D721Med (cell line): ENCODE data around the gene SNTG2.

ENCODE experiments used
- DNase-seq: peaks from one replicate; pipeline ENCODE4 v3.0.0; 2011; ENCODE audit warnings: low spot score; ENCODE audit not compliant: insufficient read length
- FAIRE-seq: peaks from 2 replicates; lab custom pipeline; 2011; peaks lifted over from hg19 to GRCh38; lab: Jason Lieb, UNC
- TF ChIP-seq, protein P1 (sequence below): IDR thresholded peaks from 2 replicates; pipeline ENCODE4 v1.5.1; 2012; ENCODE audit warnings: mild to moderate bottlenecking, control low read depth; ENCODE audit not compliant: insufficient read depth; ENCODE audit errors: missing control alignments

Gene SNTG2

DNA sequence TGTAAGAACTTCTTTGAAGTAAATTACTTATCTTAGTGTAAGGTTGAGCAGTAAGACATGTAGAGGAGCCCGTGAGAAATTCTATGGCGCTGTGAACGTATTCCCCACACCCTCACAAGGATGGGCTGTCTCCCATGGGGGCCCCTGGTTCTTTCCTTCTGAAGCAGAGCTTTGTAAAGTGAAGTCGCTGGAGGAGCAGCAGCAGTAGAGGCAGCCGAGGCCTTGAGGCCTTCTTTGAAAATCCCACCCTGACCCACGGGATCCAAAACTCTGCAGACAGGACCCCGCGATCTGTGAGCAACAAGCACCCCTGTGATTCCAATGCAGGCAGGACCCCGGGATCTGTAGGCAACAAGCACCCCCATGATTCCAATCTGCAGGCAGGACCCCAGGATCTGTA lies 23.8 kb upstream of the SNTG2 start:
- DNase-seq, result no peak
- no peak for FAIRE-seq
- TF ChIP-seq, protein P1, sequence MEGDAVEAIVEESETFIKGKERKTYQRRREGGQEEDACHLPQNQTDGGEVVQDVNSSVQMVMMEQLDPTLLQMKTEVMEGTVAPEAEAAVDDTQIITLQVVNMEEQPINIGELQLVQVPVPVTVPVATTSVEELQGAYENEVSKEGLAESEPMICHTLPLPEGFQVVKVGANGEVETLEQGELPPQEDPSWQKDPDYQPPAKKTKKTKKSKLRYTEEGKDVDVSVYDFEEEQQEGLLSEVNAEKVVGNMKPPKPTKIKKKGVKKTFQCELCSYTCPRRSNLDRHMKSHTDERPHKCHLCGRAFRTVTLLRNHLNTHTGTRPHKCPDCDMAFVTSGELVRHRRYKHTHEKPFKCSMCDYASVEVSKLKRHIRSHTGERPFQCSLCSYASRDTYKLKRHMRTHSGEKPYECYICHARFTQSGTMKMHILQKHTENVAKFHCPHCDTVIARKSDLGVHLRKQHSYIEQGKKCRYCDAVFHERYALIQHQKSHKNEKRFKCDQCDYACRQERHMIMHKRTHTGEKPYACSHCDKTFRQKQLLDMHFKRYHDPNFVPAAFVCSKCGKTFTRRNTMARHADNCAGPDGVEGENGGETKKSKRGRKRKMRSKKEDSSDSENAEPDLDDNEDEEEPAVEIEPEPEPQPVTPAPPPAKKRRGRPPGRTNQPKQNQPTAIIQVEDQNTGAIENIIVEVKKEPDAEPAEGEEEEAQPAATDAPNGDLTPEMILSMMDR, result no peak

DNA sequence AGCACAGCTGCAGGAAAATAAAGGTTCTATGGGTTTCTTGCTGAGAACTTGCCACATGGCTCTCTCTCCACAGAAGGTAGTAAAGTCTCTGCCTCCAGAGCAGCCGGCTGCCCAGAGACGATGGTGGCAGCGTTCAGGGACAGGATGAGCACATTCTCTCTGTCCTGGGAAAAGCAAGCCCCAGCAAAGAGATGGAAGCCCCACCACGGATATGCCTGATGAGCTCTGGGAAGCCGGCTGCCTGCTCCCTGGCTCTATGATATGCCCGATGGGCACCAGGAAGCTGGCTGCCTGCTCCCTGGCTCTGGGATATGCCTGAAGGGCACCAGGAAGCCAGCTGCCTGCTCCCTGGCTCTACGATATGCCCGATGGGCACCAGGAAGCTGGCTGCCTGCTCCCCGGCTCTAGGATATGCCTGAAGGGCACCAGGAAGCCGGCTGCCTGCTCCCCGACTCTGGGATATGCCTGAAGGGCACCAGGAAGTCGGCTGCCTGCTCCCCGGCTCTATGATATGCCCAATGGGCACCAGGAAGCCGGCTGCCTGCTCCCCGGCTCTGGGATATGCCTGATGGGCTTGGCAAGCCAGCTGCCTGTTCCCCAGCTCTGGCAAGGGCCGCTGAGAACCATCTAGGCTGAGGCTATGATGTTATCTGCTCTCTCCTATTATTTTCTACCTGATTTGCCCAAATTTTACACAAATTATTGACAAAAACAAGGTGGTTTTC lies 21.5 kb upstream of the SNTG2 start:
- FAIRE-seq, result no peak
- TF ChIP-seq, protein P1, result no peak
- DNase-seq, result no peak

DNA sequence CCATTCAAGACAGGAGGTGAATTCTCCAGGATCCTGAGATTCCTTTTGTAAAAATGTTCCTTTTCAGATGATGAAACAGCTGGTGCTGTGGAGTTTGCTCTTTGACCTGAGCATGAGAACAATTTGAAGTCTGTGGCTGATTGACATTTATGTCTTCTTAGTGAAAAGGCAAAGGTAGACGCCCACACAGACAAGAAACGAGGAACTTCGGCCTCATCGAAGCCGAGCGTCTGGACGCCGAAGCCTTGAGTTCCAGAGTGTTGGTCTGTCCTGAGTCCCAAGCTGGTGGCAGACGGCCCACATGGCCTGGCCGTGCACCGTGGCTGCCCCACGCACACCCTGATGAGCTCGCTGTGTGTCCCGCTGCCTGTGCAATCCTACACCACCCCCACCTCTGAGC lies 20.7 kb upstream of the SNTG2 start:
- FAIRE-seq, result no peak
- DNase-seq, result no peak

DNA sequence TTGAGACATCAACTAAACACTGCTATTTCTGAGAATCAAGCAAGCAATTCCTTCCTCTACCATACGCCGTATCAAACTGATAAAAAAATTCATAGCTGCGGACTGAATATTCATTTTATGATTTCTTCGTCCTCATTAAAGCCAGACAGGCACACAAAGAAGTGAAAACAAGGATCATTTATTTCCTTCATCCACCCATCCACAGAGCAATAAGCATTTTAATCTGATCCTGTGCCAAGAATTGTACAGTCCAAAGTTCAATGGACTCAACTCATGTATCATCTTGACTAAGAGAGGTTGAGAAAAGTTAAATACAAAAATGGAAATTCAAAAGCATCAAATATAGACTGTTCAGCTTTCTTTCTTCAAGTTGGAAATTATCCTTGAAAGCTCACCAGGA lies 19.7 kb upstream of the SNTG2 start:
- TF ChIP-seq, protein P1, result no peak
- DNase-seq (no peak), FAIRE-seq (no peak)

More for the DNA sequence above, 20.7 kb upstream of the SNTG2 start:
- TF ChIP-seq, protein P1, result no peak

DNA sequence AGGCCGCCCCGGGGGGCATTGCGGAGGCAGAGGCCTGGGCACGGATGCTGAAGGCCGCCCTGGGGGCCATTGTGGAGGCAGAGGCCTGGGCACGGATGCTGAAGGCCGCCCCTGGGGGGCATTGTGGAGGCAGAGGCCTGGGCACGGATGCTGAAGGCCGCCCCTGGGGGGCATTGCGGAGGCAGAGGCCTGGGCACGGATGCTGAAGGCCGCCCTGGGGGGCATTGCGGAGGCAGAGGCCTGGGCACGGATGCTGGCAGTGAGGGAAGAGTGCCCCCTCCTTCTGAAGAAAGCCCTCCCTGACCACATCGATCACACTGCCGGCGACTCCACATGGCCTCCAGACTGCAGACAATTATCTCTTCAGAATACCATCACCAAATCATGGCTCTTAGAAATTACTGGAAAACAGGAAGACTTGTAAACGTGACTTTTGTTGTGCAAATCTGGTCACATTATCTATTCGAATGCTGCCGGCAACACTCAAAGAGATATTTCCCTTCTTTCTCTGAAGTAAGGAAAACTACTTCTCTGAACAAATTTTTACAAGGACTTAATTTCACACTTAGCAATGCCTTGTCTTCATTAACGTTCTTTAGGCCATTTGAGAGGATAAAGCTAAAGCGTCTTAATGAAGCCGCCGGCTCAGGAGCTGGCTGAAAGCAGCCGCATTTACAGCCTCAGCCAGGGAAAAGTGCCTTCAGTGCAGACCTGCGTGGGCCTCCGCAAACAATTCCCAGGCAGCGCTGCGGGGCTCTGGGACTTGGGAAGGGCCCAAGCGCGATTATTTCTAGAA lies 18.1 kb upstream of the SNTG2 start:
- DNase-seq, result no peak
- TF ChIP-seq, protein P1, result no peak
- no peak for FAIRE-seq

DNA sequence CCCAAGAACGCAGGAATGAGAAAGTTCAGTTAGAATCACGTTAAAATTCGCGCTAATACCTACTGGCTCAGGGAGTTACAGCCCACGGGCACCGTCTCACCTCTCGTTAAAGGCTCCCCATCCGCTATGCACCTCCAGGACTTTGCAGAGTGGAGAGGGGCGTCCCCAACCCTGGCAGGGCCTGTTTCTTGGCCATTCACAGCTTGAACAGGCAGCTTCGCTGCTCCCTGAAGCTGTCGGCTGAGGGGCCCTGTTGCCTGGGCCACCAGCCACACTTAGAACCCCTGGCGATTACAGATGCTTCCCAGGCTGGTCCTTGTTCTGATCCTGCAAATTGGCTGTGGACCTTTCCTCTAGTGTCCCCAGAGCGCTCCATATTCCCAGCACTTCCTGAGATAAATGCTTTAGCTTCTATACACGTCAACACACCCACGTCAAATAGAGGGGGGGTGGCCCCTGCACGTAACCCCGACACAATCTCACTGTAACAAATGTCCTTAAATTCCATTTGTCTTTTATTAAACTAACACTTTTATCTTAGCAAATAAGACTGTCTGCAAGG lies 16.8 kb upstream of the SNTG2 start:
- TF ChIP-seq, protein P1, result no peak
- no peak for FAIRE-seq

DNA sequence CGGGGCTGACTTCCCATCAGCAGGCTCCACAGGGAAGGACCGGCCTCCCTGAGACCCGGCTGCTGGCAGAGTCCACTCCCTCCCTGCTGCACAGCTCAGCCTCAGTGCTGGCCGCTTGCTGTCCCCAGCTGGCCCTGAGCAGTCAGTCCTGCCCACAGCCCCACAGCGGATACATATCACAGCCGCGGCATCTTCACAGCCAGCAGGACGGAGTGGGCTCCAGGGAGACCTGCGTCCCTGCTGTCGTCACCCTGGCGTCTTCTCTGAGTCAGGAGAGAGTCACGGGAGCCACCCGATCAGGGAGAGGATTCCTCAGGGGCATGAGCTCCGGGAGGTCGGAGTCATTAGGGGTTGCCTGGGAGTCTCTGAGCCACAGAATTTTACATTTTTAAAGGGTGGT lies 13.1 kb upstream of the SNTG2 start:
- TF ChIP-seq, protein P1, result no peak
- no peak for FAIRE-seq
- DNase-seq, result no peak

More for the DNA sequence above, 16.8 kb upstream of the SNTG2 start:
- no peak for DNase-seq
